ENCODE measurements around the gene SOX6.

SOX6 gene

GRCh38 chr11:16191868-16192240, 164.5 kb downstream of the SOX6 start:
- Mint-ChIP-seq H3K9me3 (no peaks in the 10 kb centered on the region), H3K4me1 (peaks cover 53% of the 10 kb centered on the region), H3K27me3 (ENCODE audit: low read depth) (peaks cover 12% of the 10 kb centered on the region), H3K4me3 (no peak overlapping the region), H3K36me3 (ENCODE audit: low read depth) (no peaks in the 10 kb centered on the region), H3K27ac (peak overlapping the region; percentile 6 to 53 (median 11))
- TF ChIP-seq, protein P1, sequence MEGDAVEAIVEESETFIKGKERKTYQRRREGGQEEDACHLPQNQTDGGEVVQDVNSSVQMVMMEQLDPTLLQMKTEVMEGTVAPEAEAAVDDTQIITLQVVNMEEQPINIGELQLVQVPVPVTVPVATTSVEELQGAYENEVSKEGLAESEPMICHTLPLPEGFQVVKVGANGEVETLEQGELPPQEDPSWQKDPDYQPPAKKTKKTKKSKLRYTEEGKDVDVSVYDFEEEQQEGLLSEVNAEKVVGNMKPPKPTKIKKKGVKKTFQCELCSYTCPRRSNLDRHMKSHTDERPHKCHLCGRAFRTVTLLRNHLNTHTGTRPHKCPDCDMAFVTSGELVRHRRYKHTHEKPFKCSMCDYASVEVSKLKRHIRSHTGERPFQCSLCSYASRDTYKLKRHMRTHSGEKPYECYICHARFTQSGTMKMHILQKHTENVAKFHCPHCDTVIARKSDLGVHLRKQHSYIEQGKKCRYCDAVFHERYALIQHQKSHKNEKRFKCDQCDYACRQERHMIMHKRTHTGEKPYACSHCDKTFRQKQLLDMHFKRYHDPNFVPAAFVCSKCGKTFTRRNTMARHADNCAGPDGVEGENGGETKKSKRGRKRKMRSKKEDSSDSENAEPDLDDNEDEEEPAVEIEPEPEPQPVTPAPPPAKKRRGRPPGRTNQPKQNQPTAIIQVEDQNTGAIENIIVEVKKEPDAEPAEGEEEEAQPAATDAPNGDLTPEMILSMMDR (IDR thresholded peaks at IDR 0.05; ENCODE audit: unreplicated experiment in 3 of 3): no peak

DNA sequence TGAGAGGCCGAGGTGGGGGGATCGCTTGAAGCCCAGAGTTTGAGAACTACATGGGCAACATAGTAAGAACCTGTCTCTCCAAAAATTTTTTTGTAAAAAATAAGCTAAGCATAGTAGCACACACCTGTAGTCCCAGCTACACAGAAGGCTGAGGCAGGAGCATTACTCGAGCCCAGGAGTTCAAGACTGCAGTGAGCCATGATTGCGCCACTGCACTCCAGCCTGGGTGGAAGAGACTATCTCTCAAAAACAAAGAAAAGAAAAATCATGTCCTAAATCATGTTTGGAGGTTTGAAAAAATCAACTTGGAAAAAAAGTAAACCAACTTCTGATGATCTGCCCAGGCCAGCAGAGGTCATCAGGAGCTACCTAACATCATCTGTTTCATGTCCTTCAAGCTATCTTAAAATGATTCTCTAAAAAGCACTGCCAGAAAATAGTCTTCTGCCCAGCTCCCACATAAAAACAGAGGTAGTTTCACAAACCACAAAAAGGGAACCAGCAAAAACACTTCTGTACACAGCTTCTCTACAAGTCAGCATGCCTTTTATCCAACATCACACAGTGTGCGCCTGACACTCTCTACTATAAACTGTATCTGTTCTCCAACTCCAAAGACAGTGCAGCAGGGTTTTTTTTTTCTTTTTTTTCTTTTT, 165.0 kb downstream of the SOX6 start:
- no peaks in the 10 kb centered on the region for H3K9me3 Mint-ChIP-seq
- H3K4me3 Mint-ChIP-seq: no peak overlapping the region
- peaks cover 49% of the 10 kb centered on the region for H3K4me1 Mint-ChIP-seq
- peak overlapping the region; percentile 6 to 53 (median 11) for H3K27ac Mint-ChIP-seq
- TF ChIP-seq, protein P1 (IDR thresholded peaks at IDR 0.05; ENCODE audit: unreplicated experiment in 3 of 3): no peak
- no peaks in the 10 kb centered on the region for H3K36me3 Mint-ChIP-seq (ENCODE audit: low read depth)
- peaks cover 12% of the 10 kb centered on the region for H3K27me3 Mint-ChIP-seq (ENCODE audit: low read depth)

DNA sequence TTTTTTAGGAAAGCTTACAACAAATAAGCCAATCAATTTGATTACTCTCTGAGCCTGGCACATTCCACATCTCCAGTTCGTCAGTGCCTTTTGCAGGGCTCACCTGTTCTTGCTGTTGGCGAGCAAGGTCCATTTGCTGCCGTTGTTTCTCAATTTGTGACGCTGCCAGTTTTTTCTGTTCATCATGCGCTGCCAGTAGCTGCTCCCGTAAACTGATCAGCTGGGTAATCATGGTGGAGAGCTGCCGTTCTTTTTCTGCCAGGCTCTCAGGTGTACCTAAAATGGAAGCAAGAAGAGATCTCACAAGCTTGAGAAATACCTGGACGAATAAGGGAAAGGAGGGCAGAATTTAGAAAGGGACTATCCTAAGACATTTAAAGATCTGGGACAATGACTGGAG, 169.7 kb downstream of the SOX6 start:
- H3K4me3 Mint-ChIP-seq: no peak overlapping the region
- H3K27ac Mint-ChIP-seq: no peak overlapping the region
- no peaks in the 10 kb centered on the region for H3K9me3 Mint-ChIP-seq
- H3K27me3 Mint-ChIP-seq (ENCODE audit: low read depth): peaks cover 5% of the 10 kb centered on the region
- TF ChIP-seq, protein P1 (IDR thresholded peaks at IDR 0.05; ENCODE audit: unreplicated experiment in 3 of 3): no peak
- H3K4me1 Mint-ChIP-seq: peaks cover 4% of the 10 kb centered on the region
- H3K36me3 Mint-ChIP-seq (ENCODE audit: low read depth): no peaks in the 10 kb centered on the region

DNA sequence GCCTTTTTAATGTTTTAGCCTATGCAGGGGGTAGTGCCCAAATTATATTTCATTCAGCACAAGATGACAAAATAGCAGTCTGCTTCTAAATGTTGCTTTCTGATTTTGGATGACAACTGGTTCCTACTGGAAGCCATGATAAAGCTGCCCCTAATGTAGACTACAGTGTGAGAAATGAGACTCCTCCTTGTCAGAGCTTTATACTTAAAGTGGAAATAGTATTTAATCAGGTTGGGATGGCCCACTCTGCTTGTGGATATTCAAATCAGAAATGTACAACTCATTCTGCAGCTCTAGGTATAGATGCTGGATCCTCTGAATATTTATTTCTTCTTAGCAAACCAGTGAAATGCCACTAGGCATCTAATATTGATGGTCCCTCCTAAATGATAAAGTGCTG, 171.3 kb downstream of the SOX6 start:
- no peaks in the 10 kb centered on the region for H3K4me1 Mint-ChIP-seq
- peaks cover 5% of the 10 kb centered on the region for H3K27me3 Mint-ChIP-seq (ENCODE audit: low read depth)
- H3K27ac Mint-ChIP-seq: no peak overlapping the region
- H3K9me3 Mint-ChIP-seq: no peaks in the 10 kb centered on the region
- TF ChIP-seq, protein P1 (IDR thresholded peaks at IDR 0.05; ENCODE audit: unreplicated experiment in 3 of 3): no peak
- H3K36me3 Mint-ChIP-seq (ENCODE audit: low read depth): no peaks in the 10 kb centered on the region
- no peak overlapping the region for H3K4me3 Mint-ChIP-seq

DNA sequence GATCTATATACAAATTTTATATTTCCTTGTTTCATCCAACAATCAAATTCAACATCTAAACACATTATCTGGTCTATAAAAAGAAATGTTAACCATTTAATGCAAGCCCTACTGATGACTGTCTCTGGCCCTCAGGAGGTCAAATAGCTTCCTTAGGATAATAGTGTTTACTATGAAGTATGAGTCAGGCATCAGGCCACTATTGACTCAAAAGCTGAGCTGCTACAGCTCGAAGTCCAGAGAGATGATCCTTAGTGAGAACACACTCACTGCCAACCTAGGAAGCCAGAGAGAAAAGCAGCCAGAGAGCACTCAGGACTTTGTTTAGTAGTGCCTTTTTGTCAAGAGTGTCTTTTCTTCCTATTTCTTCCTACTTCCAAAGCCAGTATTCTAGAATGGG, 171.8 kb downstream of the SOX6 start:
- TF ChIP-seq, protein P1 (IDR thresholded peaks at IDR 0.05; ENCODE audit: unreplicated experiment in 3 of 3): no peak
- Mint-ChIP-seq H3K4me1 (no peaks in the 10 kb centered on the region), H3K9me3 (no peaks in the 10 kb centered on the region), H3K27me3 (ENCODE audit: low read depth) (peaks cover 5% of the 10 kb centered on the region), H3K36me3 (ENCODE audit: low read depth) (no peaks in the 10 kb centered on the region), H3K27ac (no peak overlapping the region), H3K4me3 (no peak overlapping the region)

DNA sequence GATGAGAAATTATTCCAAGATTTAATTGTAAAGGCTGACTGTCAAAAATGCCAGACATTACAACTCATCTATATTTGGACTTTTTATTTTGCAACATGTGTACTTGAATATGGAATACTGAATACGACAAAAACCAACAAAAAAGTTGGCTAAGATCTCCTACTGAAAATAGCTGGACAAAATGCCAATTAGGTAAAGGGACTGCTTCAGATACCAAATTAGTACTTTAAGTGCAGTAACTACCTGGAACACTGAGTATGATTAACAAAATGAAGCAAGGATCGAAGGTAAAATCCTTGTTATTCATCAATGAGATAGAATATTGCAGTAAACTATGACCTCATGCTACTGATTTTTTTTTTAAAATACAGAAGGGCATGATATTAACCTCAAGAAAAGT, 173.8 kb downstream of the SOX6 start:
- no peak overlapping the region for H3K4me3 Mint-ChIP-seq
- TF ChIP-seq, protein P1 (IDR thresholded peaks at IDR 0.05; ENCODE audit: unreplicated experiment in 3 of 3): no peak
- H3K27me3 Mint-ChIP-seq (ENCODE audit: low read depth): no peaks in the 10 kb centered on the region
- no peaks in the 10 kb centered on the region for H3K36me3 Mint-ChIP-seq (ENCODE audit: low read depth)
- peaks cover 11% of the 10 kb centered on the region for H3K4me1 Mint-ChIP-seq
- H3K9me3 Mint-ChIP-seq: no peaks in the 10 kb centered on the region
- H3K27ac Mint-ChIP-seq: no peak overlapping the region
